NCI-H2081 (cell line): Measurements from ENCODE around the gene PALD1.

Experiments used
- DNase-seq, 2 experiments: peaks; one replicate each; lab custom pipeline; 2025; lab: John Stamatoyannopoulos, UW

PALD1 gene

GRCh38 chr10:70507966-70508365 lies 29.4 kb downstream of the PALD1 start:
- DNase-seq: no peak

GRCh38 chr10:70508912-70509756 lies 30.6 kb downstream of the PALD1 start:
- peak; percentile 15 to 43 for DNase-seq

GRCh38 chr10:70509757-70510147 lies 31.2 kb downstream of the PALD1 start:
- DNase-seq: no peak

GRCh38 chr10:70510453-70510852 lies 31.9 kb downstream of the PALD1 start:
- no peak for DNase-seq

GRCh38 chr10:70510904-70511303 lies 32.3 kb downstream of the PALD1 start:
- DNase-seq: no peak

GRCh38 chr10:70512149-70512639 lies 33.6 kb downstream of the PALD1 start:
- no peak for DNase-seq

- DNase-seq: no peak
Measured at GRCh38 chr10:70513848-70514309, 35.3 kb downstream of the PALD1 start.

GRCh38 chr10:70514591-70514990 lies 36.0 kb downstream of the PALD1 start:
- DNase-seq: no peak

GRCh38 chr10:70515035-70515667 lies 36.6 kb downstream of the PALD1 start:
- no peak for DNase-seq

- no peak for DNase-seq
Measured at GRCh38 chr10:70518695-70519094, 40.1 kb downstream of the PALD1 start.

- no peak for DNase-seq
Measured at GRCh38 chr10:70523057-70523456, 44.5 kb downstream of the PALD1 start.

GRCh38 chr10:70523549-70523948 lies 45.0 kb downstream of the PALD1 start:
- DNase-seq: no peak

- no peak for DNase-seq
Measured at GRCh38 chr10:70528314-70528713, 49.7 kb downstream of the PALD1 start.

- peak; percentile 1 to 17 for DNase-seq
Measured at GRCh38 chr10:70528741-70529362, 50.3 kb downstream of the PALD1 start.

GRCh38 chr10:70529848-70530247 lies 51.3 kb downstream of the PALD1 start:
- no peak for DNase-seq

- no peak for DNase-seq
Measured at GRCh38 chr10:70530315-70530714, 51.7 kb downstream of the PALD1 start.

GRCh38 chr10:70532554-70533188 lies 54.1 kb downstream of the PALD1 start:
- DNase-seq: no peak

- no peak for DNase-seq
Measured at GRCh38 chr10:70533189-70533558, 54.6 kb downstream of the PALD1 start.

GRCh38 chr10:70534281-70534680 lies 55.7 kb downstream of the PALD1 start:
- no peak for DNase-seq

- DNase-seq: no peak
Measured at GRCh38 chr10:70535001-70535400, 56.4 kb downstream of the PALD1 start.

GRCh38 chr10:70535451-70535850 lies 56.9 kb downstream of the PALD1 start:
- no peak for DNase-seq

GRCh38 chr10:70536196-70536861 lies 57.8 kb downstream of the PALD1 start:
- DNase-seq: no peak
